Stromal cell of bone marrow (primary cell): ENCODE results near the gene MLF2.
"Not testable (repeated sequence)": the region's sequence is repeated elsewhere in the genome, so short reads cannot be mapped to it uniquely, and the experiment has no call there.

Source experiments
- DNase-seq: peaks from one replicate; pipeline ENCODE4 v3.0.0-alpha.2; 2012; ENCODE audit warnings: low read depth

The MLF2 gene

DNA sequence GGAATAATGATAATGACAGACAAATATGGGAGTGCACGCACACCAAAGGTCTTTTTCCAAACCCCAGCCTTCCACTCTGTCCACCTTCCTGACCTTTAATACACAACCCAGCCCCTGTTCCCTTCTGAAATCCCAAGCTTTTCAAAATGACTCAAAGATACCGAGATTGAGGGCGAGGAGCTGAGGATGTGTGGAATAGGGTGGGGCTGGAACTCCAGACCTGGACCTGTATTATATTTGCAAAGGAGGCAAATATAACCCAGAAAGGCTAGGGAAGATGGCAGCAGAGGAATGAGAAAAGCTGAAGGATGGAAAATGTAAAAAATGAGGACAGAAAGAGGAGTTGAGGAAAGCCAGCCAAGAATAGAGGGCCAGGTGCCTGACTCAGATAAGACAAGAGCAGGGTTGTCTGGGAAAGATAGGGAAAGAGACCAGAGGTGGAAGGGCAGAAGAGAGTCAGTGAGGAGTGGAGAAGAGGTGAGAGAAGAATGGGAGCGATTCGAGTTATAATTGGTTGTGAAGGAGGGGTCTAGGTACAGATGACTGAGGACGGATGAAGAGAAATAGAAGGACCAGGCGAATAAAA lies 12.2 kb upstream of the MLF2 start:
- DNase-seq: no peak

GRCh38 chr12:6764011-6764828 lies 11.3 kb upstream of the MLF2 start:
- peak; percentile 98 for DNase-seq

- DNase-seq: no peak
These were observed 10.4 kb upstream of the MLF2 start for GRCh38 chr12:6763380-6763779.

DNA sequence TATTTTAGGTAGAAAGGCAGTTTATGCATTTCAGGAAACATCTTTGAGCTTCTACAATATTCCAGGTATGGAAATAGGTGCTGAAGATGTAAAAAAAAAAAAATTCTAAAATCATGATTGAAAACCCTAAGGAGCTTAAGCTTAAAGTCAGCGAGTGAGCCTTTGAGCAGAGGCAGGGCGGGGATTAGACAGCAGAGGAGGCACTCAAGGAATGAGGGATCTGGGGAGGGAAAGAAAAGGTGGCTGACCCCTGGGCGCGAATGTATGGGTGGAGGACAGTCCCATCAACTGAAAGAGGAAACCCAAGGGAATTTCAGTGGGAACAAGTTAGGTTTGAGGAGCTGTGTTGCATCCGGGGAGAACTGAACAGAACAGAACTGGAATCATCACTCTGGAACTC lies 6.8 kb upstream of the MLF2 start:
- no peak for DNase-seq

- DNase-seq: no peak
These were observed 5.7 kb upstream of the MLF2 start for GRCh38 chr12:6758506-6759095.

DNA sequence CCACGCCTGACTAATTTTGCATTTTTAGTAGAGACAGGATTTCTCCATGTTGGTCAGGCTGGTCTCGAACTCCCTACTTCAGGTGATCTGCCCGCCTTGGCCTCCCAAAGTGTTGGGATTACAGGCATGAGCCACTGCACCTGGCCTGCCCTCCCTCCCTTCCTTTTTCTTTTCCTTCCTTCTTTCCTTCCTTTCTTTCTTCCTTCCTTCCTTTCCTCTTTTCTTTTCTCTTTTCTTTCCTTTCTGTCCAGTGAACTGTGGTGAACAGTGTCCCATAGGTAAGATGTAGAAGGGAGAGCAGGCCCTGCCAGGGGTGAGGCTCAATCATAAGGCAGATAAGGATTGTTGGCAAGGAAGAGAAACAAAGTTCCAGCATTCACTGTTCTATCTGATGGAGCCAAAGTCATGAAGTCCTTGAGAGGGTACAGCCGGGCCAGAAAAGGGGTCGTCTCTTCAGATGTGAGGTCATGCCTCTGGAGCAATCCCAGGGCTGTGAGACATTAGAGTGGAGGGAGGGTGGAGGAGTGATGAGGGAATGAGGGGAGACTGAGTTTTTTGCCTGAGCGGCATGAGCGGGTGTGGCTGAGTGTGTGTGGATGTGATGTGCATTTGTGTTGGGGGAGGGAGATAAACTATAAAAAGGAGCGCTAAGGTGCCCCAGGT lies 4.2 kb upstream of the MLF2 start:
- no peak for DNase-seq

DNA sequence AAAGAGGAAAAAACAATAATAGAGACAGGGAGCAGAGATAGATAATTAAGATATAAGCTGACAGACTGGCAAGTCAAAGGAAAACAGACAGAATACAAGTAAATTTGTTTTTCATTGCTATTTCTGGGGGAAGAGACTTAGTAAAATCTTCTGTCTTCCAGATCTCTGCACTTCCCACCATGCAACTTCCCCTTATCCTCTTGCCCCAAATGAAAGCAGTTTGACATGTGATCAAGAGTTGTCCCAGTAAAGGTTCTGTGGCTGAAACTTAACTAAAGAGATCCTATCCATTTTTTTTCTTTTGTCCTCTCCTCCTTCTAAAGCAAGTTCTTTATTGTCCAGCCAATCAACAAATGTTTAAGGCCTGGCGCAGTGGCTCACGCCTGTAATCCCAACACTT lies 1.5 kb upstream of the MLF2 start:
- no peak for DNase-seq

- no peak for DNase-seq
These were observed 923 bp upstream of the MLF2 start for GRCh38 chr12:6753772-6754356.

GRCh38 chr12:6752167-6752920 lies 597 bp downstream of the MLF2 start:
- no peak for DNase-seq

- no peak for DNase-seq
These were observed 1.2 kb downstream of the MLF2 start for GRCh38 chr12:6751767-6752166.

- no peak for DNase-seq
These were observed 2.4 kb downstream of the MLF2 start for GRCh38 chr12:6750506-6750905.

DNA sequence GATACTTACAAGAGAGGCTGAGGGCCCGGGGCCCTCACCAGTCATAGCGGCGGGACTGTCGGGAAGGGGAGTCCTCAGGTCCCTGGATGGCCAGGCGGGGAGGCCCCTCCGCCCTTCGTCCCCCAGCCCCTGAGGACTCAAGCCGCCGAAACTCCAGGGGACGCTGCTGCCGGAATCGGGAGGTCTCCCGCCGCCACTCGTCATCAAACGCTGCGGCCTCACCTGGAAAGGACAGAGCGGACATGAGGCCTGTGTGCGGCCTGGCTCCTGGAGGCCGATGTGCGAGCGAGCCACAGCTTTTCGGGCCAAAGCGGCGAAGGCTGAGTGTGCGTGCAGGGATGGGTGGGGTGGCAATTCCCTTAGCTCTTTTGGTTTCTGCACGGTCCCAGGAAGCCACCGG lies 4.2 kb downstream of the MLF2 start:
- no peak for DNase-seq

GRCh38 chr12:6747216-6747615 lies 5.7 kb downstream of the MLF2 start:
- no peak for DNase-seq

GRCh38 chr12:6745741-6746525 lies 7.0 kb downstream of the MLF2 start:
- no peak for DNase-seq

DNA sequence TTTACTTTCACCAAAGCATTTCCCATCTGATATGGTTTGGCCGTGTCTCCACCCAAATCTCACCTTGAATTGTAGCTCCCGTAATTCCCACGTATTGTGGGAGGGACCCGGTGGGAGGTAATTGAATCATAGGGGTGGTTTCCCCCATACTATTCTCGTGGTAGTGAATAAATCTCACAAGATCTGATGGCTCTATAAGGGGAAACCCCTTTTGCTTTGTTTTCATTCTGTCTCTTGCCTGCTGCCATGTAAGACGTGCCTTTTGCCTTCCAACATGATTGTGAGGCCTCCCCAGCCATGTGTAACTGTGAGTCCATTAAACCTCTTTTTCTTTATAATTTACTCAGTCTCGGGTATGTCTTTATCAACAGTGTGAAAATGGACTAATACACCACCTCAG lies 9.6 kb downstream of the MLF2 start:
- not testable (repeated sequence) for DNase-seq

GRCh38 chr12:6742834-6743233 lies 10.1 kb downstream of the MLF2 start:
- DNase-seq: no peak

GRCh38 chr12:6742080-6742479 lies 10.9 kb downstream of the MLF2 start:
- not testable (repeated sequence) for DNase-seq

GRCh38 chr12:6736754-6737153 lies 16.2 kb downstream of the MLF2 start:
- no peak for DNase-seq

GRCh38 chr12:6735448-6736191 lies 17.3 kb downstream of the MLF2 start:
- peak; percentile 38 for DNase-seq
